HG02678 (cell line): ENCODE results near the gene FAAH2.
A peak's percentile ranks its signal among the peaks of the same experiment; 100 is the strongest.
"Not testable (repeated sequence)": the region's sequence is repeated elsewhere in the genome, so short reads cannot be mapped to it uniquely, and the experiment has no call there.

Experiments
- ATAC-seq: cut with Tn5 transposase; IDR thresholded peaks from one replicate; pipeline ENCODE4 v1.9.1; 2021; ENCODE audit warnings: mild to moderate bottlenecking, moderate library complexity; ENCODE audit not compliant: unreplicated experiment

Gene FAAH2

GRCh38 chrX:57380026-57380796 lies 93.7 kb downstream of the FAAH2 start:
- ATAC-seq, result peak; percentile 62

GRCh38 chrX:57394162-57394561 lies 107.7 kb downstream of the FAAH2 start:
- not testable (repeated sequence) for ATAC-seq

GRCh38 chrX:57403191-57403590 lies 116.7 kb downstream of the FAAH2 start:
- not testable (repeated sequence) for ATAC-seq

GRCh38 chrX:57406149-57406548 lies 119.6 kb downstream of the FAAH2 start:
- no peak for ATAC-seq

- no peak for ATAC-seq
Measured at GRCh38 chrX:57417827-57418226, 131.3 kb downstream of the FAAH2 start.

GRCh38 chrX:57422289-57422688 lies 135.8 kb downstream of the FAAH2 start:
- no peak for ATAC-seq

- ATAC-seq, result no peak
Measured at GRCh38 chrX:57422790-57423189, 136.3 kb downstream of the FAAH2 start.

- ATAC-seq, result no peak
Measured at GRCh38 chrX:57445076-57445475, 158.6 kb downstream of the FAAH2 start.

GRCh38 chrX:57445832-57446231 lies 159.3 kb downstream of the FAAH2 start:
- no peak for ATAC-seq

- no peak for ATAC-seq
Measured at GRCh38 chrX:57447856-57448255, 161.3 kb downstream of the FAAH2 start.

- ATAC-seq, result no peak
Measured at GRCh38 chrX:57451426-57452020, 165.0 kb downstream of the FAAH2 start.

- ATAC-seq, result no peak
Measured at GRCh38 chrX:57453901-57454300, 167.4 kb downstream of the FAAH2 start.

- no peak for ATAC-seq
Measured at GRCh38 chrX:57481514-57481913, 195.0 kb downstream of the FAAH2 start.

GRCh38 chrX:57516491-57516890 lies 230.0 kb downstream of the FAAH2 start:
- ATAC-seq, result no peak

GRCh38 chrX:57519578-57520118 lies 233.1 kb downstream of the FAAH2 start:
- ATAC-seq, result no peak

- no peak for ATAC-seq
Measured at GRCh38 chrX:57528670-57529255, 242.3 kb downstream of the FAAH2 start.
